Fibroblast of skin of abdomen (primary cell): ENCODE measurements around the gene ANGPTL2.

ENCODE experiments used
- DNase-seq: peaks from one replicate; pipeline ENCODE4 v3.0.0-alpha.2; 2013

The ANGPTL2 gene

DNA sequence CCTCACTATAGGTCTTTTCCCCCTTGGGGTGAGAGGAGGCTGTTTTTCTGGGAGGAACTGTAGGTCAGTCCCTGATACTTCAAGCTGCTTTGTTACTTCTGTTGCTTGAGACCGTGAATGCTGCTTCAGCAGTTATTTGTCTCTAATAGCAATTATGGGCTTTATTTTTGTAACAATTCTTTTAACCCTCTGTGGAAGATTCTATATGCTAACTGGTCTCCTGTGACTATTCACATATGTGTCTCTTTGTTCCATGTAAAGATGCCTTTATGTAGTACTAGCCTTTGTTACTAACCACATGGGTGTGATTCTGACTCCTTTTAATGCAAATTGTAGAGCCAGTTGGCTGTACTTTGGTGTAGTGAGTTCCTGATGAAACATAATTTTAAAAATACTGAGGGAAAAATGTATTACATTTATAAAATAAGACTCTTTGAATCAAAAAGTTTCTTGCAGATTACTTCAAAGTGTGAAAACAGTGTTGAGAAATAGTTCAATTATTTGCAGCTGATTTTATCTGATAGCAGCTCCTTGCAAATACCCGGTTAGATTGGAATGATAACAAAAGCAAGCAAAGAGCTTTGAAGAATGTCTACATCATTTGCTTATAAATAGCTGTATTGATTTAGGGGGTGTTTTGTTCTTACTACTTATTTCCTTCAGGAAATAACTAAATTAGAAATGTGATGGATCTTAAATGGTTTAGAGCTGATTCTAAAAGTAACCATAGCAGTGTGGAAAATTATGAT, 46.6 kb downstream of the ANGPTL2 start:
- no peak for DNase-seq

DNA sequence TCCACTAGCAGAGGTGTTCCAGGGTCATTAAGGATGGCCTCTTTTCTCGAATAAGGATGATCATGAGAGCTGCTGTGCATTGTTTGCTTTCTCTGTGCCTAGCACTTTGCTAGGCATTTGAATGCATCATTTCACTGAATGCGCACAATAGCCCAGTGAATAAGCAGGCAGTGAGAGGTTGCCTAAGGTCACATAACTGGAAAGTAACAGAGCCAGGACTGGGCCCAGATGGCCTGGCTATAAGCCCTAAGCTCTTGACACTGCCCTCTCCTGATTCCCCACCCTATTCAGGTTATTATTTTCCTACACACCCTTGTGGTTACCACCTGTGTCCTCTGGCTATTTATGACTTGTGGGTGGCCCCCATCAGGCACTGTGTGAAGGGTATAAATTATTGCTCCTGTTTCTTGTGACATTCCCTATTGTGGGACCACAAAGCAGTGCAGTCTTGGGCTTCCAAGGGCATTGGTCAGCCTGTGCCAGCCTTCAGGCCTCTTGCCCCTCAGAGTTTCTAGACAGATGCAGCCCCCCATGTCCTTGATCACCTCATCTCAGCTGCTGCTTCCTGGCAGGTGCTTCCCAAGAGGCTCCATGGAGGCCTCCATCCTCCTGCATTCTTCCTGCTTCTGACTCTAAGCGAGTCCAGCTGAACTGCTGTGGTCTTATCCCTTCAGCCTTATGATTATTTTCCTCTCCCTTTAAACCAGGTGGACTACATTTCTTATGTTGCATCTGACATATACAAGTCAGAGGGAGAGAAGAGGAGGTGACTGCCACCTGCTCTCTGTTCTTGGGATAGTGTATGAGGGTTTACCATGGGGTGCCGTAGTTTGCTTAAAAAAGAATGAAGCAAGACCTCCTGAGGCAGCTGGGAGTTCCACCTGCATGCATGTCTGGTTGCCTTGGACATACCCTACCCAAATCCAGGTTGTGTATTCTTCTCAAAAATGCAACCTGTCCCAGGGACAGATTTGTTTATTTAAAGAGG, 47.6 kb downstream of the ANGPTL2 start:
- no peak for DNase-seq

- DNase-seq: no peak
These were observed 54.7 kb downstream of the ANGPTL2 start for GRCh38 chr9:127067603-127068220.

DNA sequence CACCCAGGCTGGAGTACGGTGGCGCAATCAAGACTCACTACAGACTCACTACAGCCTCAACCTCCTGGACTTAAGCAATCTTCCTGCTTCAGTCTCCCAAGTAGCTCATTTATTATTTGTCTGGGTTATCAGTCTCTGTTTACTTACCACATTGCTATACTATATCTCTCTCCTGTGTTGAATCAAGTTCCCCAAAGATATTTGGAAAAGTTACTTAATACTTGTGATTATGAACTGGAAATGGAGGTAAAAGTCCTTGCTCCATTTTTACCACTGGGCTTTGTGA, 55.6 kb downstream of the ANGPTL2 start:
- peak; percentile 53 for DNase-seq

DNA sequence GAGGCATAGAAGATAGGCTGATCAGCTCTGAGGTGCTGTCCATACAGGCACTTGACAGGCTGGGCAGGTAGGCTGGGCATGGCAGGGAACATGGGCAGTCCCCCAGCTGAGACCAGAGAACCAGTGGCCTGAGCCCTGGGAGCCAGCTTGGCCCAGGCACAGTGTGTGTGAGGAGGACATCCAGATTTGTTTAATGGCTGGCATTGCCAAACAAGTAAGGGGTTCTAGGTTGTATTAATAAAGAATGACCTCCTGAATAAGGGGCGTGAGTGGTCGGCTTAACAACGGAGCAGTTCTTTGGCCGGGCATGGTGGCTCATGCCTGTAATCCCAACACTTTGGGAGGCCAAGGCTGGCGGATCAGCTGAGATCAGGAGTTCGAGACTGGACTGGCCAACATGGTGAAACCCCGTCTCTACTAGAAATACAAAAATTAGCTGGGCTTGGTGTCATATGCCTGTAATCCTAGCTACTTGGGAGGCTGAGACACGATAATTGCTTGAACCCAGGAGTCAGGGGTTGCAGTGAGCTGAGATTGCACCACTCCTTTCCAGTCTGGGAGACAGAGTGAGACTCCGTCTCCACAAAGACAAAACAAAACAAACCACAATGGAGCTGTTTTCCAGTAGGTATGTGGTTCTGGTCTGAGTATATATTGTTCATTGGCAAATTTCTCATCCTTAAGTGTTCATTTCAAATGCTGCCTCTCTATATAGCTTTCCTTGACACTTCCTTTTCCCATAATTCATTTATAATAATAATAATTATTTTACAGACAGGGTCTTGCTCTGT, 56.2 kb downstream of the ANGPTL2 start:
- DNase-seq: peak; percentile 46

DNA sequence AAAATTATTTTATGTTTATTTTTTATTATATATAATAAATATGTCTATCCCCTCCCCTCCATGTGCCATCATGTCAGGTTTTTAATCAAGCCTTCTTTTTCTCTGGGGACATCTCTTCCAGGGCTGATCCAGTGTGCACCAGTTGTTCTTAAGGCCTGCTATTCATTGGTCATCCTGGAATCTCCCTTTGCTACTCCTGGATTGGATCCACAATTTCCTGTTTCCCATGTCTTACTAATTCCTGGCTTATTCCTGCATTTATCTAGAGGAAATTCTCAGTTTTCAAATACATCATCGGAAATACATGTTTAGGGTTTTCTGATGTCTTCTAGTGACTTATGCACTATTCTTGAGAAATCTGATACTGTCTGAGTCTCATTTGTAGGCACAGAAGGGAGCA, 56.8 kb downstream of the ANGPTL2 start:
- peak; percentile 59 for DNase-seq

- DNase-seq: no peak
These were observed 58.1 kb downstream of the ANGPTL2 start for GRCh38 chr9:127064335-127064734.

- DNase-seq: no peak
These were observed 61.0 kb downstream of the ANGPTL2 start for GRCh38 chr9:127061411-127061810.

- no peak for DNase-seq
These were observed 62.6 kb downstream of the ANGPTL2 start for GRCh38 chr9:127059765-127060361.

DNA sequence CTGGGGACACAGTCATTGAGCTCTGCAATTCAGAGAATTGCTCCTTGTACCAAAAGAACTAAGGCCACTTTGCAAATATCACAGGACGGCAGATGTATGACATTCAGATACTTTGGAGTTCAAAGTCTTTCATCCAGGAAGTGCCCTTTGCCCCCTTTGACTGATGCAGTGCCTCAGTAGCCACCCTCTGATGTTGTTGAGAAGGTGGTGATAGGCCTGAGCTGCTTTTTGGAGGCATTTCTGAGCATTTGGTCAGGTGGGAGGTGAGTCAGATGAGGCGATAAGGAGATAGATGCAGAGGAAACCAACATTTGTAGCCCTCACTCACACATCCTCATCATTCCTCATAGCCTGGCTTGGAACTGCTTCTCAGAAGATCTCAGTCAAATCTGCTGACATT, 63.4 kb downstream of the ANGPTL2 start:
- DNase-seq: no peak

GRCh38 chr9:127058645-127059021, 63.8 kb downstream of the ANGPTL2 start:
- DNase-seq: peak; percentile 89

- peak; percentile 14 for DNase-seq
These were observed 64.3 kb downstream of the ANGPTL2 start for GRCh38 chr9:127058011-127058644.

- no peak for DNase-seq
These were observed 66.0 kb downstream of the ANGPTL2 start for GRCh38 chr9:127056446-127056845.

DNA sequence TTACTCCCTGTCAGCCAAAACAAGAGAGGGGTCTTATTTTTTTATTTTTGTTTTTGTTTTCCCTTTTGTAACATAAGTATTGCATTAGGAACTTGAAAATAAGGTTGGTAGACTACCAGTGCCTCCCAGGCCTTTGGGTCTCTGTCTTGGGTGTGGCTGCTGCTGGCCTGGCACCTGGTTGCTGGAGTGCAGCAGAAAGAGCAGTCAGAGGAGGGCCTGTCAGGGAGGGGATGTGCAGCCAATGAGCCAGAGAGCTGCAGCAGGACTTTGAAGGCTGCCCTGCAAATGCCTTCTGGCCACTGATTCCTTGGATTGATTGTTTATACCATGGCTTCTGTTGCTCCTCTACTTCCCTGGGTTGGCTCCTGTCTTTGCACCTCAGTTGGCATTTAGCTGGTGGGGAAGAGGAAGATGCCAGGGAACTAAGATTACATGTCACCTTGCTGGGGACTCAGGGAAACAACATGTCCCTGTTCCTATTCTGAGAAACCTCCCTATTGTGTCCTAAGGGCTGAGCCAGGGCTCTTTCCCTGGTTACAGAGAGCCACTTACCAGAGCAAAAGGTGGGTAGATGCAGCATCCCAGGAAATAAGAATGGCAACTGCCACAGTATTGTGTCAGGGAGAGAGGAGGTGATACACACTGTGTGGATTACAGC, 66.6 kb downstream of the ANGPTL2 start:
- DNase-seq: no peak

DNA sequence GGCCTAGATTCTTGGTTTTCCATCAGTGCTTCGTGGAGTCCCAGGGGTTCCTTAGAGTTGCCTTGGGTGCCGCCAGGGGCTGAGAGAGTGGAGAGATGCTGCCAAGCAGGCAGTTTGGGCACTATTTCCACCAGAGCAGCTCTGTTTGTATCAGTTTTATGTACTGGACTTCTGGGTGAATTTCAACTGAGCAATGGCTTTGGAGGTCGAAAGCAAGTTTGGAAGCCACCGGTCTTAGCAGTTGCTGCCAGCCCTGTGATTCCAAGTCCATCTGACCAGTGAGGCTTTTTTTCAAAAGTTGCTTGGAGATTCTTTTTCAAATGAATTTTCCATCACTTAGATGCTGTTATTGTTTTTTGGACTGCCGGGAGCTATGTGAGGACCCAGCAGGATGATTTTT, 68.5 kb downstream of the ANGPTL2 start:
- DNase-seq: no peak

DNA sequence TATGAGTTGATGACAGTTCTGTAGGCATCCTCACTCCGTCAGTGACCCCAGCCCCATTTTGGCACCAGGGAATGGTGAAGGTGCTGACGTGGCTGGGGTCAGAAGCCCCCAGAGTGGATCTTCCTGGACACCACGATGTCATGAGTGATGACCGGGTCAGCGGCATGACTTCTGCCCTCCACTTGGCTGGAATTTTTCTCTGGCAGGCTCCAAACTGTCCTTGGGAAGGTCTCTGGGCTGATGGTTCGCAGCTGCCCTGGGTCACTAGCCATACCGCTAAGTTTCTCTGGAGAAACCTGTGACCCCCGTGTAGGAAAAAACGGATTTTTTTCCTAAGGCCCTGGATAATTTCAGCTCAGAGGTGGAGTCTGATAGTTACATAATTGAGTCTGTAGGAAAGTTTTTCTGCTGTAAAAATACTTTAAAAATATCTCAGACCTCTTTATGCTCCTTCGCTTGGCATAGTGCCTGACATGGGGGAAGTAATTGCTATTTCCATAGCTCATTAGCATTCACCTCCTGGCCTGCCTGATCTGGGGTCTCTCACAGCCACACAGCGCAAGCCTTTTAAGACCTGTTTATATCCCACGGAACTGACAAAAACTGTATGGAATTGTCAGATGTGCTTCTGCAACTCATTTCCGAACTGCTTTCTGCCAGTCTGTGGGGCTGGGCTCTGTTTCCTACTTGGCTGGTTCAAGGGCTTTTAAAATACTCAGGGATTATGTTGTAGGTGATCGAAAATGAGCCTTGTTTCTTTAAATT, 69.2 kb downstream of the ANGPTL2 start:
- no peak for DNase-seq

DNA sequence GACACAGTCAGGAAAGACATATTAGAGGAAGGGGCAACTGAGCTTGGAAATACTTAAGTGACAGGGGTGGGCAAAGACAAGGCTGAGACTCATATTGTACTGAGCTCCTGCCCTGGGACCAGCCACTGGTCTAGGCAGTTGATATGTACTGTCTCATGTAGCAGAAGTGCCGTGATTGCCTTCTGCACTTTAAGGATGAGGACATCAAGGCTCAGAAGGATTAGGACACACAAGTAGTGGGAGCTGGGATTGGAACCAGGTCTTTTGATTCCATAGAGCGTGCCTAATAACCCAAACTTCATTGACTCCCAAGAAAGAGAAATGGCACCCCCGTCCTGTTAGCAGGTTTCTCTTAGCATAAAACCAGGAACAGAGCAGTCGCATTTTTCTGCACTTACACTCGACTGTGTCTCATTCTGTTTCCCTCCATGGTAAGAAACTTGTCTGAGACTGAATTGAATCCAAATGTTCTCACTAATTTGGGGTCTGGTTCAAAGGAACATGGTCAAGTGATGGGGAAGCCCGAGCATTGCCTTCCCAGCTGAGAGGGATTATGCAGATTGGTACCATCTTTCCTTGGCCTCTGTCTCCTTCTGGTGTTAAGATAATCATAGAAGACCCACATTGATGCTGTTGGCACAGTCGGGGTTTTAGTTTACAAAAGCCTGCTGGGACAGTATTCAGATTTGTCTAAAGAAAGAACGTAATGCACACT, 70.4 kb downstream of the ANGPTL2 start:
- DNase-seq: peak; percentile 14

GRCh38 chr9:127050591-127051001, 71.8 kb downstream of the ANGPTL2 start:
- DNase-seq: no peak

DNA sequence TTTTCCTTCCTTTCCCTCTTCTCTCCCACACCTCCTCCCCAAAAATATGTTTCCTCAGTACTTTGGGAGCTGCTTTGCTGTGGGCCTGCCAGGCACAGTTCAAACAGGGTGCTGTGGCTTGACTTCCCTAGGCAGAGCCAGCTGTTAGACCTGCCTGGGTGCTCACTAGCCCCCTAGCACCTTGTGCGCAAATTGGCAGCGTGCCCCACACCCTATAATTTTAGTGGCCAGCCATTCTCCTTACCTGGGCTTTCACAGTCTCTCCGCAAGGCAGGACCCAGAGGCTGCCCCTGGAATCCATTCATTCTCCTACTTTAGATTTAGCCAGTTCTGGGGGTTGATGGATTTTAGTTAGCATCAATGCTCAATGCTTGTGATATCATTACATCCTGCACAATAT, 72.3 kb downstream of the ANGPTL2 start:
- DNase-seq: no peak

- no peak for DNase-seq
These were observed 72.9 kb downstream of the ANGPTL2 start for GRCh38 chr9:127049581-127049980.
